NCI-H2081 (cell line): ENCODE results near the gene EDN2.

Experiments used
- DNase-seq, 2 experiments: peaks; one replicate each; lab custom pipeline; 2025; lab: John Stamatoyannopoulos, UW

The EDN2 gene

DNA sequence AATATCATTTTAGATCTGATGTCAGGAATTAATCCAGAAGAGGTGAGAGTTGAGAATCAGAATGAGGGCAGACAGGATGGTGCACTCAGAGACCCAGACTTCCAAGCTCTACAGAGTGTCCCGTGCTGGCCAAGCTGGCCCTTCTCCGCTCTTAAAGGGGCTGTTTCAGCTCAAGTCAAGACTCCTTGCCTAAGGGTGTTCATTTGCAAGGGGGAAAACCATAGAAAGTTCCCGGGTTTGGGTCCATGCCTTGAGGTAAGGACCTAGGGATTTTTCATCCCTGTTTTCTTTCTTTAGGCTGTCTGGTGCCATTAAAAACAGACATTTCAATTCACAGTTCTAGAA lies 47.5 kb downstream of the EDN2 start:
- no peak for DNase-seq

DNA sequence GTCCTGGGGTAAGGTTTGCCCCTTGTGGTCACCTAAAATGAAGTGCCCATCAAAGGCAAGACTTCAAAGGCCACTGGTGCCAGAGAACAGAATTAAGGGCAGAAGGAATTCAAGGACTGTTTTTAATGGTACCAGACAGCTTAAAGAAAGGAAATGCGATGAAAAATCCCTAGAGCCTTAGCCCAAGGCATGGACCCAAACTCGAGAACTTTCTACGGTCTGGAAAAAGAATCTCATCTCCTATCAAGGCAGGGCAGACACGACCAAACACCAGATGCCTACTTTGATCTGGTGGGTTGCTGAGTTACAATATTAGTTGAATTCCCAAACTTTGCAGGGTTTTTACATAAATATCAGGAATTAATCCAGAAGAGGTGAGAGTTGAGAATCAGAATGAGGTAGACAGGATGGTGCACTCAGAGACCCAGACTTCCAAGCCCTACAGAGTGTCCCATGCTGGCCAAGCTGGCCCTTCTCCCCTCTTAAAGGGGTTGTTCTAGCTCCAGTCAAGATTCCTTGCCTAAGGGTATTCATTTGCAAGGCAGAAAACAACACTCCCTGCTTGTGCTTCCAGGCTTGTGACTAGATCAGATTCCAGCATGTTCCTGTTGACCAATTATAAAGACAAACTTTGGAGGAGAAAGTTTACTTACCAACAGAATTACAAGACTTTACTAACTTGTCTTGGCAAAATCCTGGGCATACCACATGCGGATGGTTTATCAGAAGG lies 48.0 kb downstream of the EDN2 start:
- DNase-seq = no peak

DNA sequence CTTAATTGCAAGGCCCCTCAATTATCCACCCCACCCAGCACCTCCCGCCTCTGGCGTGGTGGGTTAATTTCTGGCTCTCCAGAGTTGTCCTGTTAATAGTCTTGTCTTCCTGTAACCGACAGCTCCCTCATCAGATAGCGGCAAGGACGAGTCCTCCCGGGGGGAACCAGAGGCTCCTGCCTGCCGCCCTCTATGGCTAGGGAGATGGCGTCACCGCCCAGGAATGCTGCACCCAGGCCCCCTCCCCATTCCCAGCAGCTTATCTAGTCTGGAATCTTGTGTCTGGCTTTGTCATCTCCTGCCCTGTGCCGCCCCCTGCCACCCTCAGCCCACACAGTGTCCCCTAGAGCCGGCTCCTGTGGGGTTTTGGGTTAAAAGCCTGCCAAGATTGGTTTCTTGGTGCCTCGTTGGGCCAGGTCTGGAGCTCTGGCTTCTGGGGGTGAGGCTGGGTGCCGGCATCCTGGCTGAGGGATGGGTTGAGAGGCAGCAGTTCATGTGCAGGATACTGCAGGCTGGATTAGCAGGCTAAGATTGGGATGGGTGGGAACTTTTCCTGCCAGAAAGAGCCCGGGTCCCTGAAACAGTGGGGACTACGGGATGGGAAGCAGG lies 48.8 kb downstream of the EDN2 start:
- DNase-seq = no peak

DNA sequence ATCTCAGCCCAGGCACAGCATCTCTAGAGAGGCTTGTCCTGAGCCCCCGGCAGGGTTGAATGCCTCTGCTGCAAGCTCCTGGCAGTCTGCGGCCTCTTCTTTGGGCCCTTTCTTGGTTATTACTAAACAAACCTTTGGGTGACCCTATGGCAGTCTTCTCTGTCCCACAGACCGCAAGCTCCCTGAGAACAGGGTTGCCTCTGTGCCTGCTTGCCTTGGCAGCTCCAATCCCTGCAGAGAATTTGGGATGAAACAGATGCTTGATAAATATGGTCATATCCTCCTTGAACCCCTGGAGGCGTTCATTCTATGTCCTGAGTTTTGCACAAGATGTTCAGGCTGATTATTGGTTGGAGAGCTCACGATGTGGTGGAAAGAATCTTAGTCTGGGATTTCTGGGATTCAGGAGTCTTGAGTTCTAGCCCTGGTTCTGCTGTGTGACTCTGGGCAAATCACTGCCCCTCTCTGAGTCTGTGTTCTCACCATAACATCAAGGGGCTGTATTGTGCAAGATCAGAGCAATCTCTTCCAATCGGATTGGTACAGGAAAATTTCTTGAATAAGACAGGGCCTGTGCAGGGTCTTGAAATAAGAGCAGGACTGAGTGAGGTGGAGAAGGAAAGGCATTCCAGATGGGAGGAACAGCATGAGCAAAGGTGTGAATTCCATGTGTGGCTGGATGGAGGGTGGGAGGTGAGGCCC lies 49.6 kb downstream of the EDN2 start:
- no peak for DNase-seq

DNA sequence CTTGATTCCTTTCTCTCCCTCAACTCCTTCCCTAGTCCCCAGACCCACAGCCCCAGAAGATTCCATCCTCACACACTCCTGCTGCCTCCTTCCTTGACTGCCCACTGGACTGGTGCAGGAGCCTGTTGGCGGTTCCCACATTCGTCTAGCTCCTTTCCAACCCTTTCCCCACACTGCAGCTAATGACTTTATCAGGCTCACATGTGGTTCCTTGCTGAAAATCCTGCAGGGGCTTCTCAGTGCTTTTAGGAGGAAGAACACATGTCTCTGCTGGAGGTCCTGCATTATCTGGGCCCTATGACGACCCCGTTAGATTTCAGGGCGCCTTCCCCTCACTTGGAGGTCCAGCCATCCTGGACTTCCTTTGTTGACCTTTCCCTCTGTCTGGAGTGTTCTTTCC lies 50.2 kb downstream of the EDN2 start:
- DNase-seq = no peak

DNA sequence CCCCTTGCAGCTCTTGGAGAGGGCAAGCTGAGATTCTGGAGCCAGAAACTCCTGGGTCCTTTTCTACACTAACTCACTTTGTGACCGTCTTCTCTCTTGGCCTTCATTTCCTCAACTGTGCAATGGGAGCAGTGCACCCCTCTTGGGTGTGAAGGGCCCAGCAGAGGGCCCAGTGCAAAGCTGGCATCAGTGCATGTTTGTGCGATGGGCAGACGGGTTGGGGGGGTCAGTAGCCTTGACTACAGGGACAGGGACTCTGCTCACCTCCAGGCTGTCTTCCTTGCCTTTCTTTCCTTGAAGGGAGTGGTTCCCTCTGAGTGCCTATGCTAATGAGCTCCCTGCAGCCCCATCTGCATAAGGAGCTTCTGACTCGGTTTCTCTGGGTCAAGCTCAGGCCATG lies 51.0 kb downstream of the EDN2 start:
- no peak for DNase-seq

DNA sequence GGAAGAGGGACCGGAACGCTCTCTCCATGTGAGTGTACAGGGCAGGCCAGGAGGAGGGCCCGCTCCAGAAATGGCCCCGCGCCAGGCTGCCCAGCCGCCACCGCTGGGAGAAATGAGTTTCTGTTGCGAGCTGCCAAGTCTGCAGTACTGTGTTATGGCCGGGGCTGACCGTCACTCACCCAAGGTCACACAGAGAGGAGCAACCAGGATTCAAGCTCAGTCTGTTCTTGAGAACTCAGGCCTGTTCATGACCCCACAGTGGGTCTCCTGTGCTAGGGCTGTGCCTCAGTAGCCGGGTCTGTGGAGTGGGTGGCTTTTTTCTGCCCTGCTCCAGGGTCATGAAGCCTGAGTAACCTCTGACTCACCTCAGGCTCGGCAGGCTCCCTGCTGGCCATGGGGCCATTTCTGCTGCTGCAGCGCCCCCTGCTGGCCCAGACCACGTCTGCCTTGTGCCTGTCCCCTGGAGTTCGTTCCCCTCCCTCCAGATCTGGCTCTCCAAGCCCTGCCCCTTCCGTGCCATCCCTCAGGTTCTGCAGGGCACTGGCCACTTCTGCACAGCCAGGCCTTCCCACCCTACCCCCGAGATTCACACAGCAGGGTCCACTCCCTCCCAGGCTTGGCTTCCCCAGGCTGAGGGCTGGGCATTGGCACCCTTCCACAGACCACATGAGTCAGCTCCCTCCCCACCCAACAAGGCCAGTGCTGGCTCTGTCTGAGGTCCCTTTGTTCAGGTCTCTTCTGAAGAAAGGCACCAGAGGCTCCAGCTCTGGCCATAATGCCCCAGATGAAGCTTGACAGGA lies 51.8 kb downstream of the EDN2 start:
- peak; percentile 40 for DNase-seq

DNA sequence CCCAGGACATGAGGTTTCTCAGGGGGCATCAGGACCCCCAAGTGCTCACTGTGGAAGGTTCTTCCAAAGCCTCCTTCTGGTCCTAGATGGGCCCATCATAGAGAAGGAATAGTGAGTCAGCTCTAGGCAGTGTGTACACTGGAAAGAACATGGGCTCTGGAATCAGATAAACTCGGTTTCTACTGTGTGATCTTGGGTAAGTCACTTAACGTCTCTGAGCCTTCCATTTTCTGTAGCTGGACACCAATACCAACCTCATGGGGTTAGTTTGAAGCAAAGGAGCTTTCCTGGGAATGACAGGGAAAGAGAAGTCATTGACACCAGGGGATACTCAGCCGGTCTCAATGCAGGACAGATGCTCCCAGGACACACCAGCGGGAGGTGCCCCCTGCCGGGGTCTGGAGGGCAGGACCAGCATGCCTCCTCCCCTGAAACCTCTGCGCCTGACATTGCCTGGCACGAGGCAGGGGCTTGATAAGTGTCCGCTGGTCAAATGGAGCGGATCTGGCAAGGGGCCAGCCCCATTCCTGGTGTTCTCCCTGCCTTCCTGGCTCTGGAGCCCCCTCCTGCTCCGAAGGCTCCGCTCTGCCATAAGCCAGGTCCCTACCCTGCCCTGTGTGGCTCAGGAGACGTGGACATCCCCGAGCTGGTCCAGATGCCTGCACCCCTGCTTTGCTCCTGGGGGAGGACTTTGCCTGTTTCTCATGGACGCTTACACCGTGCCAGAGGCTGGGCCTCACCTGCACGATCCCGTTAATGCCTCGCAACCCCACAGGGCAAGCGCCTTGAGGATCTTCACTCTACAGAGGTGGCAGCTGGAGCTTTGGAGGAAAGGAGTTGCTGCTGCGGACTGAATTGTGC lies 52.8 kb downstream of the EDN2 start:
- no peak for DNase-seq

DNA sequence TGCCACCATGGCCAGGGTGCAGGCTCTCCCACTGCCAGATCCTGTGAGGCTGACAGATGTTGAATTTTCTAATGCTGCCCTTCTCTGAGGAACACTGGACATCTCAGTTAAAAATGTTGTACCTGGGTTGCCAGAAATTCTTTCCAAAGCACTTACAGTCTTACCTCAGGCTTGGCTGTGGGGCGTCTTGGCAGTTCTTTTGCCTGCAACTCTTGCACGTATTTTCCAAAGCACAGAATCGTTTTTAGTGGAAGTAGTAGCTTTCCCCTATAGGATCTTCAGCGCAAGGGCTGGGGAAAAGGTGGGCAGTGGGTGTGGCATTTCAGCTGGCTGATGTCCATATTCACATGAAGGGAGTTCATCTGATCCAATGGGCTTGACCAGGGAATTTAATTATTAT lies 53.9 kb downstream of the EDN2 start:
- no peak for DNase-seq

DNA sequence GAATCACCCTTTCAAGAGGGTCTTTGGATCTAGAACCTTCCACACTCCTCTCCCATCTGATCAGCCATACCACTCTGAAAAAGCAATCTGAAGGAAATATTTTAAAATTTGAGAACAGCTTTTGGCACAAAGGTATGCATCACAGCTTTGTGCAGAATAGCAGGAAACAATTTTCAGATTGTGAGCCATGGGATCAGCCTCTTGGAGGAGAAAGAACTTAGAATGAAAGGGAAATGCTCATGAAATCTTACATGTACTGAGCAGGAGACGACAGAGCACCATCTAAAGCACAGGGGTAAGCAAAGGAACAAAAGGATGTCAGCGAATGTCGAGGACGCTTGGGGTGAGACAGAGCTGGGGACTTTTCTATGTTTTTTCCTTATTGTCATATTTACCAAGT lies 54.4 kb downstream of the EDN2 start:
- no peak for DNase-seq

DNA sequence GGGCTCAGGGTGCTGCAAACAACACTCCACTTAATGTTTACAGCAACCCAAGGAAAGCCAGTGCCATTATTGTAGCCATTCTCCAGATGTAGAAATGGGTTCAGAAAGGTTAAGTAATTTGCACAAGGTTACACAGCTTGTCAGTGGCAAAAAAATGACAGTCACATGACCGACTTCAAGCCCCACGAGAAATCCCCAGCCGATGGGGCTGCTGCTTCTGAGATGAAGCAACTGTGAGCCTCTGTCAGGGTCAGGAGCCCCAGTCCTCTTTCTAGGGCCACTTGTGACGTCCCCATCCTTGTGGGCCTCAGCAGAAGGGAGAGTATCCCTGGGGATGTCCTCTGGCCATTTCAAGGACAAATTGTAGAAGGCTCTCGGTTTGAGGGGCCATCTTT lies 54.8 kb downstream of the EDN2 start:
- DNase-seq = no peak
